HG02840 (cell line): ENCODE measurements around the gene SPATA17.

Source experiments
- ATAC-seq: cut with Tn5 transposase; IDR thresholded peaks from one replicate; pipeline ENCODE4 v1.9.1; 2021; ENCODE audit warnings: mild to moderate bottlenecking, moderate library complexity, moderate number of reproducible peaks; ENCODE audit not compliant: unreplicated experiment, low FRiP score

SPATA17 gene

DNA sequence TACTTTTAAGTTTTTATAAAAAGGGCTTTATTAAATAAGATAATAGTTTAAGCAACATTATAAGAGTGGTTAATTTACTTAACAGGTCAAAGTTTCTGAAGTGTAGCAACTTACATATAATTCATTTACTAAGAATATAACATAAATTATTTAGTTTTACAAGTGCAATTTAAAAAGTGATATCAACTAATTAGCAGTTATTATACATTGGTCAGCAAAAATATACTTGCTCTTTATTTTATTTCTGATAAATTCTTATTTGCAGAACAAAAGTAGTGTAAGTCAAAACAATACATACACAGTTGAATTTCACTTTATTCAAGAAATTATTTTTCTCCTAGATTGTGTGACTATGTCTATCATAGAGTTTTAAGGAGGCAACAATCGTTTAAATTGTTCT, 215.6 kb downstream of the SPATA17 start:
- ATAC-seq: no peak

- no peak for ATAC-seq
Observed at GRCh38 chr1:217847643-217848042, 216.5 kb downstream of the SPATA17 start.

GRCh38 chr1:217856342-217857034, 225.3 kb downstream of the SPATA17 start:
- ATAC-seq: no peak

DNA sequence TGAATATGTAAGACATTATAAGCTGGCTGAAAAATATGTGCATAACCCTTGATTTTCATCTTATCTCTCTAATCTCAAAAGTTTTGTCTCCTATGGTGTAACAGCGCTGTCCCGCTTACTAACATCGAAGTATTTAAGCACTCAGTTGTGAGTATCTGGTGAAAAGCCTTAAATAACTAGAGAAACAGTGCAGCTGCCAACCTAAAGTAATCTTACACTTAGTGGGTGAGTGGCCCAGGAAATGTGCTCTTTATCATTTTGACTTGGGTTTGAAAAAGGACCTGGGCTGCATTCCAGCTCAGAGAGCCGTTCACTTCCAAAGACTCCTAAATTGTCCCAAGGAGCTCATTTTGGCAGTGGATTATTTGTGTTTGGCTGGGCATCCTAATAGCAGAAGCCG, 225.9 kb downstream of the SPATA17 start:
- no peak for ATAC-seq

- no peak for ATAC-seq
Observed at GRCh38 chr1:217861658-217862057, 230.5 kb downstream of the SPATA17 start.

- no peak for ATAC-seq
Observed at GRCh38 chr1:217867446-217867995, 236.4 kb downstream of the SPATA17 start.

- no peak for ATAC-seq
Observed at GRCh38 chr1:217871955-217872354, 240.8 kb downstream of the SPATA17 start.

DNA sequence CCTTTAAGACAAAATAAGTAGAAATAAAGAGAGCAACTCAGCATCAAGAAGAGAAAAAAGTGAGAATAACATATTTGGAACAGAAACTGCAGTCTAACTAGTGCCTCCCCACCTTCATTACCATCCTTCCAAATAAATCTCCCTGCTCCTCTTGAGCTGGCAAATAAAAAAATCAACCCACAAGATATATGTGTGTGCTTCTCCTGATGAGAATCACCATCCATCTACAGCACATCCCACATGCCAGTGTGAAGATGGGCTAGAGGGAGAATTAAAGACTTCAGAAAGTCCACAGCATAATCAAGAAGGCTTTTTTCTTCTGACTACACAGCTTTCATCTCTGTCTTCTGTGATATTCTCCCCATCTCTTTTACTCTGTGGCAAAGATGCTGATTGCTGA, 244.1 kb downstream of the SPATA17 start:
- no peak for ATAC-seq

GRCh38 chr1:217876401-217876800, 245.3 kb downstream of the SPATA17 start:
- no peak for ATAC-seq

- ATAC-seq: no peak
Observed at GRCh38 chr1:217876896-217877295, 245.8 kb downstream of the SPATA17 start.

GRCh38 chr1:217881131-217881543, 250.0 kb downstream of the SPATA17 start:
- no peak for ATAC-seq

- ATAC-seq: no peak
Observed at GRCh38 chr1:217881607-217882332, 250.6 kb downstream of the SPATA17 start.

DNA sequence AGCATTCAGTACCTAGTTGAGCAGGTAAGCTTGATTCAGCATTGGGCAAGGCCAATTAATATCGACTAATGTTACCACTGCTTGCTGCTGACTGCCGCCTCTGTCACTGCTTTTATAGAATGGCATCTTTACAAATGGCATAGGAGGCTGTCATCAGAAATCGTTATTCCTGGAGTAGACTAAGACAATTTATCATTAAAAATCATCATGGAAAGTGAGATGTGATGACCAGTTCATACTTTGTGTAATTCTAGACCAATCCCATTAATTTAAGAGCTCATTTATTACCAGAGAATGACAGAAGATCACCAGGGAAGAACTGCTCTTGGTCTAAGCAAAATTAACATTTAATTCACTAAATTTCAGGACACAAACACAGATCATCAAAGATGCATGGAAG, 254.0 kb downstream of the SPATA17 start:
- ATAC-seq: no peak

DNA sequence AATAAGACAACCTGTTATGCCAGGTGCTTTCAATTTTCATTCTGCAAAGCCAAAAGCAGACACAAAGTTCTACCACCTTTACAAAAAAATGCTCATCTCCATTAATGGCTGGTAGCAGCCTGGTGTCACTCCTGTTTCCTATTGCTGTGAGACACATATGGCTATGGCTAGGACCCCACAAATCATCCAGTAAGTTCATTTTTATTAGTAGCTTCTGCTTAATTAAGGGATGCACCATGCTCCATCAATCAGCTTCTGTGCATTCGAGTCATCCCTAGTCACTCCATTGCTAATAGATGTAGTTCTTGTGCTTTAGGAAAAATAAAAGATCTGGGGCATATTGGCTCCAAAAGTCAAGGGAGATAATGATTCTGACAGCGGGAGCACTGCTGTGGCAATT, 257.2 kb downstream of the SPATA17 start:
- ATAC-seq: no peak

DNA sequence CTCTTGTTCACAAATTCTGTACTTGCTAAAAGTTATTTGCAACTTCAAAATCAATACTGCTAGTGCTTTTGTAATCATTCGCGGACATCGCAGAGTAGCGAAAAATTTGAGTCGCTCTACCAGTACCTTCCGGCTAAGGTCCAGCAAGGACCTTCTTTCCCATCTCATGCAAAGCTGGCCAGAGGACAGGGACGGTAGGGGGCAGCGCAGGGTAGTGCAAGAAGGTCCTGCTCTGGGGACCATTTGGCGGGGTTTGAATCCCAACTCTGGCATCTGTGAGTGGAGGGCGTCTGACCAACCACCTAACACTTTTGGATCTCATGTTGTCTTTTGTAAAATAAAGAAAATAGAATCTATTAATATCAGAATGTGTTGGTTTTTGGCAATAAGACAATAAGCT, 258.3 kb downstream of the SPATA17 start:
- ATAC-seq: no peak

GRCh38 chr1:217891966-217892365, 260.8 kb downstream of the SPATA17 start:
- no peak for ATAC-seq

DNA sequence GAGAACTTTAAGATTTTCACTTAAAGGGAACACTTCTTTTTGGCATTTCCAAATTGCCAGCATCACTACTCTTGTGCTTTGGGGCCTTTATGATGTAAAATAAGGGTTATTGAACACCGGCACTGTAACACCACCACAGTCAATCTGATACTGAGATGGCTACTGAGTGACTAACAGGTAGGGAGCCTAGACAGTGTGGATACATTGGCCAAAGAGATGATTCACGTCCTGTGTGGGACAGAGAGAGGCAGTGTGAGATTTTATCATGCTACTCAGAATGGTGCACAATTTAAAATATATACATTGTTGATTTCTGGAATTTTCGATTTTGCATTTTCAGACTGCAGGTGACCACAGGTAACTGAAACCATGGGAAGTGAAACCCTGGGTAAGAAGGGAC, 261.6 kb downstream of the SPATA17 start:
- no peak for ATAC-seq

DNA sequence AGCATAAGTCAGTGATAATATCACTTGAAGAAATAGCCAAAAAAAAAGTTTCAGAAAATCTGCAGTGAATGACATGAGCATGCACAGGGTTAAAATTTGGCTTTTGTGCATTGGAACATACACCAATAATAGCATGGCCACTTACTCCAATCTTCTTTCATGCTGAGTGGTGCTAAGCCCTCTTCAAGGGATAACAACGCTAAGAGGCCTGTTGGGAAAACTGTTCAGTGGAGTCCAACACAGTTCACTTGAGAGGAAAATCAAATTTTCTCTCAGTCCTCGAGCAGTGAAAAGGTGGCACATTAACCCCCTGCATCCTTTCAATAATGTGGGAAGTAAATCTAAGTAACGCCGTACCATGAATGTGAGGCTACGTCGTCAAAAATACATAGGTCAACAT, 264.7 kb downstream of the SPATA17 start:
- no peak for ATAC-seq

GRCh38 chr1:217896490-217896889, 265.3 kb downstream of the SPATA17 start:
- no peak for ATAC-seq

- ATAC-seq: no peak
Observed at GRCh38 chr1:217897100-217897499, 266.0 kb downstream of the SPATA17 start.

DNA sequence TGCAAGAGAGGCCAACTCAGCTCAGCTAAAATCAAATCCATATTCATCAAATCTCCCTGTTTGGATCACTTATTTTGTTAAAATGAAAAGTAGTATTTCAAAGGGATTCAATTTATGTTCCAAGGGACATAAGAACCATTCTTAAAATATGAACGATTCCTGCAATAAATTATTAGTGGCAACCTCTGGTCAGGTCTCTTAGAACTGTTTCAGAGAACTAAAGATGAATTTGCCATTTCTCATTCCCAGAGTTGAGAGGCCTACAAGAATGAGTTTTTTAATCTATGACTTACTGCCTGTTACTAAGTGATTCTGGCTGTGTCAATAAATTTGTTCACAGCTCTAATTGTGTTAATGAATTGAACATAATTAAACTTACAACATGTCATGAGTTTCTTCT, 268.5 kb downstream of the SPATA17 start:
- no peak for ATAC-seq

- no peak for ATAC-seq
Observed at GRCh38 chr1:217907504-217907903, 276.4 kb downstream of the SPATA17 start.
